IPS-18c (cell line): ENCODE measurements around the gene PRKCE.
"Not testable (repeated sequence)": the region's sequence is repeated elsewhere in the genome, so short reads cannot be mapped to it uniquely, and the experiment has no call there.

Source experiments
- H3K4me3 ChIP-seq: 2 replicates; pipeline ENCODE4 v1.7.0; 2013; ENCODE audit warnings: low read depth, mild to moderate bottlenecking, low read length, moderate library complexity; ENCODE audit not compliant: insufficient read depth
- H3K9me3 ChIP-seq: one replicate; pipeline ENCODE4 v1.6.1; 2013; ENCODE audit warnings: mild to moderate bottlenecking, low read length, moderate library complexity; ENCODE audit not compliant: control insufficient read depth, insufficient read depth

Gene PRKCE

DNA sequence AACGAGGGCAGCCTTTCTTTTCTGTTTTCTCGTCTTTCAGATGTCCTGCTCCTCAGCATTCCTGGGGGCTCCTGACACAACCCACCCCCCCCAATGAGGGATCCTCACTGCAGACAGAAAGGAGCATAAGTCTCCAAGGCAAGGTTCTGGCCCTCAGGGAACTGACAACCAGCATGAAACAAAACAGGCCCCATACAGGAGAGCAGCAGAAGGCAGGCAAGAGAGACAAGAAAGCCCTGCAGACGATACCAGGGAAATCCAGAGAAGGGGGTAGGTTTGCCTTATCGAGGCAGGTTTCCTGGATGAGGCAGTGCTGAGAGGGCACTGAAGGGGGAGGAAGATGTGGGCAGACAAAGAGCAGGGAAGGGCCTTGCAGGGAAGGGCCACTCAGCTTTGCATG is 541.9 kb downstream of the PRKCE start:
- Histone ChIP-seq H3K4me3 (no peak overlapping the region), H3K9me3 (no peaks in the 10 kb centered on the region)

DNA sequence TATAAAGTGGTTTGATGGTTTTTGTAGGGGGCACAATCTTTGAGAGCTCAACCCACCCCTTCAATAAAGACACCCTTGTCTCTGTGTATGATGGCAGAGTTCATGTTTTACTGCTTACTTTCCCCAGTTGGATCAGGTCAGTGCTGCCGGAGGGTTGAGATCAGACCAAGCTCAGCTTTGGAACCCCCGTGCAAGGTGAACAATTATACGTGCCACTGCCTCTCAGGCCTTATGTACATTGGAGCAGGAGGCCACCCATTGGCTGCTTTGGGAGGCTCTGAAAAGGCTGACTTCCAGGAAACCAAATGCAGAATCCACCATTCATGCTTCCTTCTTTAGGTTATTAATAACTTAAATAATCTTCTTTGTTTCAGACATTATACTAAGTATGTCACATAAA is 542.4 kb downstream of the PRKCE start:
- Histone ChIP-seq H3K9me3 (no peaks in the 10 kb centered on the region), H3K4me3 (no peak overlapping the region)

DNA sequence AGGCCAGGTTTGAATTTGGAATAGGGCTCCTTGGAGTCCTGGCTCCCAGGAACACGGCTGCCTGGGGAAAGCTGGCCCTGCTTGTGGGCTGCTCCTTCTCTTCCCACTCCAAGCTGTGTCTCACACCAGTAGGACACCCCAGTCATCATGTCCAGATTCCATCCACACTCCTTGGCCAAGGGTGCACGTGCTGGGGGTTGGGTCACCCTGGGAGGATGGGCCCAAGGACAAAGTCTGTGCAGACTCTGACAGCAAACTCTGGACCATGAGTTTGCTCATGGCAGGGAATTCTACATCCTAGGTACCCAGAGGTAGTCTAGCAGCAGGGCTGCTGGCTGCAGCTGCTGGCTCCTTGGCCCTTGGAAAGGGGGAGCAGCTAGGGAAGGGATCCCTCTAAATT is 543.4 kb downstream of the PRKCE start:
- no peak overlapping the region for H3K4me3 ChIP-seq
- H3K9me3 ChIP-seq = no peaks in the 10 kb centered on the region

DNA sequence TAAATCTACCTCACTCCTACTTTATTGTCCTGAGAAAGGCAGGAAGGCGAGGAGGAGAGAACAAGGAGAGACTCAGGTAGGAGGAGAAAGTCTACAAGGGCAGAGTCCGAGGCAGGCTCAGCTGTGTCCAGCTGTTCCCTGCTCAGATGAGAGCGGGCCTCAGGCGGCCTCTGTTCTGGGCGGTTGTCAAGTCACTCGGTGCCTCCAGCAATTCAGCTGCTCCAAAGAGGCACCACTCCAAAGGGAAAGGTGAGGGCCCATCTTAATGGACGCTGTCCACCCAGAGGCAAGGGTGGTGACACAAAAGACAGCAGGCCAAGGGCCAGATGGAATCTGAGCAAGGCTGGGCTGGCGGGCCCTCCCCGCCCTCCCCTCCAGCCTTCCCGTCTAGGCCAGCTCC is 544.3 kb downstream of the PRKCE start:
- no peaks in the 10 kb centered on the region for H3K9me3 ChIP-seq
- H3K4me3 ChIP-seq = no peak overlapping the region

DNA sequence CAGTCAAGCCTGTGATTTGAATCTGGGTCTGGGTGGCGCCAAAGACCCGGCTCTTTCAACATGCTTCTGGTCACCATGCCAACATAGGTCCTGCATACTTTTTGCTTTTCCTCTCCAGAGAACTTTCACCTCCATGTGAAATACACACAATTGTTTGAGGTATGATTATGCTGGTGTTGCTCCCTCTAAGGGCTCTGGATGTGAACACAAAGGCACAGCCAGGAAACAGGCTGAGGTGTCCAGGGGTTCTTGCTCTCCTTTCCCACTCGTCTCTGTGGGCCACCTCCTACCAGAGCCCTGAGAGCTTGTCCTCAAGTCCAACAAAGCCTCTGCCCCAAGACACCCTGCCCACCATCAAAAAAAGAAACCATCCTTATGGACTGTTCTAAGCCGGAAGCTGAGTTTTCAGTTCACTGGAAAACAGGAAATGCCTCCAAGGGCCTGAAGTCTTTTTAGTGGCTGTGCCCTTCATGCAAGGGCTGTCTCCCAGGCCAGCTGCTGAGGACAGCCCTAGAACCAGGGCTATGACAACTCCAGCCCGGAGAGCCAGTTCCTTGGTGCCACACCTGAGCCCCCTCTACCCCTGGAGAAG is 545.5 kb downstream of the PRKCE start:
- no peak overlapping the region for H3K4me3 ChIP-seq
- peaks cover 2% of the 10 kb centered on the region for H3K9me3 ChIP-seq

DNA sequence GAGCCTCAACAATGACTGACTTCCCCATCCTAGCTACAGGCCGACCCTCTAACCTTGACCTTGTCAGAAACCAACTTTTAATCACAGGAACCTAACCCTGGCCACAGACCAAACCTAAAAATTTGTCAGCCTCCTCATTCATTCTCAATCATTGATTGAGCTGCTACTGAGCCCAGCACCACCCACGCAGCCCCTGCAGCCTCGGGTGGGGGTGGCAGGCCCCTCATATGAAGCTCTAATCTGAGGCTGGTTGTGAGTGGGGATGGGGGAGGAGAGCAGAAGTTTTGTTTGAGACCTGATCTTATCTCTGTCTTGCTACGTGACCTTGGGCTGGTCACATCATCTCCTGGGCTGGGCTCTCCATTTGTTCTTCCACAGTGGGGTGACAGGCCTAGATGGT is 546.2 kb downstream of the PRKCE start:
- Histone ChIP-seq H3K9me3 (peaks cover 2% of the 10 kb centered on the region), H3K4me3 (no peak overlapping the region)

DNA sequence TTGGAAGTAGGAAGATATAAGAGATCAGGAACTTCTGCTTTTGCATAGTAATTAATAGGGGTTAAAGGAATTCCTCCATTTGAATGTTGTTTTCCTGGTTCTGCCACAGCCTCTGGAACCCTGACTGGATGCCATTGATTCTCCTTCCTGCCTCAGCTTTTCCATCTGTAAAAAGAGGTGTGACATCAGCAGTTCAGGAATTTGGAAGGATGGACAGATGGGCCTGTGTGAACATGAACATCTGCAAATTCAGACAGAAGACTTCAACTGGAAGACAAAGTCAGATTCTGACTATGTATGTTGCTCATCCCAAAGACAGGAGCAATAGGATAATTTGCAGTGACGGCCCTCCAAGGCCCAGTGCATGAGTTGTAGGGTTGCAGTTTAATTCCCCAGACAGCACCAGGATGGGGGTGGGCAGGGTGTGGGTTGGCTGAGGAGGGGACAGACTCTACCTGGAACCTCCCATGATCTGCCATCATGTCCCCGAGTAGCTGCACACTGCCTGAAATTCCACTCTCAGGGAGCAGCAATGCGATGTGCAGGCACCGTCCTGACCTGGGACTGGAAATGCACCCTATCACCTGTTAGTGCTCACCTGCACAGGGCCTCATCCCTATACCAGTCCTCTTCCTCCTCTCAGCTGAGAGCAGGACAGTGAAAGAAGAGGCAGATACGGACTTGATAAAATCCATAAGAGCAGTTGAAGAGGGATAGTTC is 546.8 kb downstream of the PRKCE start:
- H3K4me3 ChIP-seq = no peak overlapping the region

DNA sequence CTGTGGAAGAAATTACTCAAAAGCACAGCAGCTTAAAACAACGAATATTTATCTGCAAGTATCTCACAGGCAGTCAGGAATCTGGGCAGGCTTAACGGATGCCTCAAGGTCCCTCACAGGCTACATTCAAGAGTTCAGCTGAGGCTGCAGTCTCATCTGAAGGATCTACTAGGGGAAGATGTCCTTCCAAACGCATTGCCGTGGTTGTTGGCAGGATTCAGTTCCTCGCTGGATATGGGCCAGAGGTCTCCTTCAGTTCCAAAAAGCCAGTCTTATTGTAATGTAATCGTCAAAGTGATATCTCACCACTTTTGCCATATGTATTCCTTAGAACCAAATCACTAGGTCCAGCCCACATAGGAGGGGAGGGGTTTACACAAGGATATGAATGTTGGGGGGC is 547.5 kb downstream of the PRKCE start:
- Histone ChIP-seq H3K4me3 (no peak overlapping the region), H3K9me3 (peaks cover 2% of the 10 kb centered on the region)

More for the DNA sequence above, 546.8 kb downstream of the PRKCE start:
- H3K9me3 ChIP-seq = peaks cover 2% of the 10 kb centered on the region

DNA sequence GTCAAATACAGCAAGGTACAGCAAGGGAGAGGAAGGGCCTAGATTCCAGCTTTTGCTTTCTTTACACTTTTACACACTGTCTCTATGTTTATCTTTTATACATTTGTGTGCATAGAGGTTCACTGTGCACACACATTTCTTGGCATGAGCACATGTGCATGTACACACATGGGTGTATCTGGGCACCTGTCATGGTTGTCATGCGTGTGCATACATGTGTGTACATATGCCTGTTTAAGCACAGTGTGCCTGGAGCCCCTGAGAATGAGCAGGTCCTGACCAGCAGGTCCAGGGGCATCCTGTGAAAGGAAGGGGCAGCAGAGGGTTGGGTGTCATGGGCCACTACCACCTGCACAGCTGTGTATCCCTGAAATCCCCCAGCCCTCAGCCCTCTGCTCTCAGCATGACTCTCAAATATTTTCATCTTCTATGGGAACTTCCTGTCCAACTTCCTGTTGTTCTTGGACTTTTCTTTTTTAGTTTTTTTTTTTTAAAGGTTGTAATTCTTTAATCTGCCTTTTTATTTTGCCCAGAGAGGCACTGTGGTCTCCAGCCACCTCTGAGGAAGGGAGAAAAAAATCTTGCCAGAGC is 548.7 kb downstream of the PRKCE start:
- peaks cover 2% of the 10 kb centered on the region for H3K9me3 ChIP-seq
- no peak overlapping the region for H3K4me3 ChIP-seq

DNA sequence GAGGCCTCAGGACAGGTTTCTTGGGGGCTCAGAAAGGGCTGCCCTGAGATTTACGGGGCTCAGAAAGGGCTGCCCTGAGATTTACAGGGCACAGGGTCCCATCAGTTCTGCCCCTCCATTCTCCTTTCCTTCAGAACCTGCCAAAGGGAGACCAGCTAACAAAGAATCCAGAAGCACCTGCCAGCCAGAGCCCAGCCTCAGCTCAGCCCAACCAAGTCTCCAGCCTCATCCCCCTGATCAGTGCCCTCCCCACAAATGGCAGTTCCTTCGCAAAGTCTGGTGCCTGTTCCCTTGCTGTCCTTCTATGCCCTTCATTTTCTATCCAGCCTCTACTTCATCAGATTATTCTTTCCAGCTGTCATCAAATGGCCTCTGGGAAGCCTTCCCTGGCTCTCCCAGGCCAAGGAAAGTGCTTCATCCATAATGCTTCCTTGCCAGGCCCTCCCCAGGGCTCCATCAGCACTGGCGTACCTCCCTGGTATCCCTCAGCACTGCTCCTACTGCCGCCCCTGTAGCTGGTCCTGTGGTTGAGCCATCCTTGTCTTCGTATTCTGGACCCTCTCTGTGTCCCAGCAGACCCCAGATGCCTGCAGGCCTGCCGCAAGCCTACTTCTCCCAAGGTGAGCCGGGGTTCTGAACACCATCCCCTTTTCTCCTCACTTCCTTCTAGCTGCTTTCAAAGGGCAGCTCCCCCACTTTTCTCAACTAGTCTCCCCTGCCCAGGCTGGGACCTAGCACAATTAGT is 549.6 kb downstream of the PRKCE start:
- Histone ChIP-seq H3K9me3 (peaks cover 2% of the 10 kb centered on the region), H3K4me3 (no peak overlapping the region)

DNA sequence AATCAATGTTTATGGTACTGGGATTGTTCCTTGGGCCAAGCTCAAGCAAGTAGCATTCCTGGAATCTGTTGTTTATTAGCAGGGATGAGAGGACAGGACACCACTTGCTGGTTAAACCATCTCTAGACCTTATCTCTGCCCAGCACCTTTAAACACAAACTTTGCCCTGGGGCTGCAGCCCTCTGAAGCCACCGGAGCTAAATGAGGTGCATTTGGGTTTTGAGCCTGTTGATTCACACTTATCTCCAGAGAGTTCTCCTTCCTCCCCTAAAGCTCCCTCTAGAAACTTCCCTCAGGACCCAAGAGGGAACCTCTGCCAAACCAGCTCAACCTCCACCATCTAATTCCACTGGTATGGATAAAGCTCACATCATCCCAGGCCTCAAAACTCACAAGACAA is 551.0 kb downstream of the PRKCE start:
- no peak overlapping the region for H3K4me3 ChIP-seq

DNA sequence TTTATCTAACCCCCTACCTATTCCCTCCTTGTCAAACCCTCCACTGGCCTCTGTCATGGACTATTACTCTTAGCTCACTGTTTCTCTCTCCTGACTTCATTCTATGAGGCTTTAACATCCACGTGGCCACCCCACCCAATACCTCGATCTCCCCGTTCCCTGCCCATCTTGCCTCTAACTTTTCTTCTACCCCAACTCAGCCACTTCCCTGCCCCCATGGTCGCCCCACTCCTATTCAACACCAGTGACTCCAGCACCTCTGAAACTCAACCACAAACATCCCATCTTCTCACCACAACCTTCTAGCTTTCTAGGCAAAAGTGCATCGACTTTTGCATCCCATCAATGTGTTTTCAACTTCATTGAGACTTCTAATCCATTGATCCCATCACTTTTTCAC is 551.5 kb downstream of the PRKCE start:
- H3K4me3 ChIP-seq = no peak overlapping the region
- H3K9me3 ChIP-seq = peaks cover 2% of the 10 kb centered on the region

More for the DNA sequence above, 551.0 kb downstream of the PRKCE start:
- peaks cover 2% of the 10 kb centered on the region for H3K9me3 ChIP-seq

DNA sequence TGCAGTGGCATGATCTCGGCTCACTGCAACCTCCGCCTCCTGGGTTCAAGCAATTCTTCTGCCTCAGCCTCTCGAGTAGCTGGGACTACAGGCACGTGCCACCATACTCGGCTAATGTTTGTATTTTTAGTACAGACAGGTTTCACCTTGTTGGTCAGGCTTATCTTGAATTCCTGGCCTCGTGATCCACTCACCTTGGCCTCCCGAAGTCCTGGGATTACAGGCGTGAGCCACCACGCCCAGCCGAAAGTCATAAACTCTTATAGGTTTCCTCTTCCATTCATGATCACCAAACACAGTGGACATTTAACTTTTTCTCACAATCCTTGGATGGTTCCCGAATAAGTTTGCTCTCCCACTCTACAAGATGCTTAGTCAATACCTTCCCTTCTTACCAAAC is 552.2 kb downstream of the PRKCE start:
- H3K9me3 ChIP-seq, H3K4me3 ChIP-seq: not testable (repeated sequence)

DNA sequence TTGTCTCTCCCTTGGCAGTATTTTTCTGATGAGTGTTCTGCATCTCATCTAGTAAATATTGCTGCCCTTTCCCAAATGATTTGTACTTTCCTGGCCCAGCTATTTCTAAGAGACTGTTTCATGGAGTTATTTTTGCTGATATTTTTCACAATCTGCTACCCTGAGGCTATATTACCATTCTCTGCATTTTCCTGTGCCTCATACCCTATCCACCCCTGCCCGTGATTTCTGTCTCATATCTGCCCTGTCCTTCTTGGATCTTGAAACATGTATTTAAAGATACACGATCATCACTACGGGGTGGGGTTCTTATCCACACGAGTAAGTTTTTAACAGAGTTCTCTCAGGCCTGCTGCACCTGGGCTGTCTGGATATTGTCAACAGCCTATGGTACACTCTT is 556.1 kb downstream of the PRKCE start:
- H3K4me3 ChIP-seq = no peak overlapping the region
- H3K9me3 ChIP-seq = peaks cover 3% of the 10 kb centered on the region

DNA sequence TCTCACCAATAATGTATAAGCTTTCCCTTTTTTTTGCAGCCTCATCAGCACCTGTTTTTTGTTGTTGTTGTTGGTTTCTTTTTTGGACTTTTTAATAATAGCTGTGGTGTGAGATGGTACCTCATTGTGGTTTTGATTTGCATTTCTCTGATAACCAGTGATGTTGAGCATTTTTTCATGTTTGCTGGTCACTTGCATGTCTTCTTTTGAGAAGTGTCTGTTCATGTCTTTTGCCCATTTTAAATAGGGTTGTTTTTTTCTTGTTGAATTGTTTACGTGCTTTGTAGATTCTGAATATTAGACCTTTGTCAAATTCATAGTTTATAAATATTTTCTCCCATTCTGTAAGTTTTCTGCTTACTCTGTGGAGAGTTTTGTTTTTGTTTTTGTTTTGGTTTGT is 557.3 kb downstream of the PRKCE start:
- no peak overlapping the region for H3K4me3 ChIP-seq
- H3K9me3 ChIP-seq = peaks cover 3% of the 10 kb centered on the region

DNA sequence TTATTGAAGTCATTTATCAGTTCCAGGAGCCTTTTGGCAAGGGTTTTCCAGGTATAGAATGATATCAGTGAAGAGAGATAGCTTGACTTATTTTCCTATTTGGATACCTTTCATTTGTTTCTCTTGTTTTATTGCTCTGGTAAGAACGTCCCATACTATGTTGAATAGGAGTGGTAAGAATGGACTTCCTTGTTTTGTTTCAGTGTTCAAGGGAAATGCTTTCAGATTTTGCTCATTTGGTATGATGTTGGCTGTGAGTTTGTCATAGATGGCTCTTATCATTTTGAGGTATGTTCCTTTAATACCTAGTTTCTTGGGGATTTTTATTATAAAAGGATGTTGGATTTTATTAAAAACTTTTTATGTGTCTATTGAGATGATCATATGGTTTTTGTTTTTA is 558.6 kb downstream of the PRKCE start:
- Histone ChIP-seq H3K9me3 (peaks cover 3% of the 10 kb centered on the region), H3K4me3 (no peak overlapping the region)

DNA sequence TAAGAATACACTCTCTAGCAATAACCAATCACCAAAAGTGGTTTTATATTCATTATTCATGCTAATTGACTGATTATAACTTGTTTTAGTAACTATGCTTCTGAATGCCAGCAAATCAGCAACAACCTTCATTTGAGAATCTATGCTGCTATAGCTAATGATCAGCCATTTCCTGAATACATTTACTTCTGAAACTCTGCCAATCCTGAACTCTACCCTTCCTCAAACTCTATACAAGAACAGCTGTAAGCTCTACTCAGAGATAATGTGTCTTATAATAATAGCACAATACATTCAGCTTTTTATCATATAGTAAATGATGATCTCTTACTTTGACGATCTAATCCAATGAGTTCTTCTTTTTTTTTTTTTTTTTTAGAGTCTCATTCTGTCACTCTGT is 560.0 kb downstream of the PRKCE start:
- peaks cover 3% of the 10 kb centered on the region for H3K9me3 ChIP-seq
- no peak overlapping the region for H3K4me3 ChIP-seq

DNA sequence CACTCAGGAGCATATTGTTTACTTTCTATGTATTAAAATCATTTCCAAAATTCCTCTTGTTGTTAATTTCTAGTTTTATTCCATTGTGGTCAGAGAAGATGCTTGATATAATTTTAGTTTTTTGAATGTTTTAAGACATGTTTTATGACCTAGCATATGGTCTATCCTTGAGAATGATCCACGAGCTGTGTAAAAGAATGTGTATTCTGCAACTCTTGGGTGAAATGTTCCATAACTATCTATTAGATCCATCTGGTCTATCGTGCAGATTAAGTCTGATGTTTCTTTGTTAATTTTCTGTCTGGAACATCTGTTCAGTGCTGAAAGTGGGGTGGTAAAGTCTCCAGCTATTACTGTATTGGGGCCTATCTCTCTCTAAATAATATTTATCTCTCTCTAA is 562.4 kb downstream of the PRKCE start:
- Histone ChIP-seq H3K4me3 (no peak overlapping the region), H3K9me3 (no peaks in the 10 kb centered on the region)
